SK-N-SH treated with all-trans-retinoic acid at 6 μM for 48 hours (cell line): ENCODE data around the gene DEPDC5.

Experiments
- ARNTL ChIP-seq: fragments of 450-650 bp; formaldehyde crosslinking; IDR thresholded peaks from 2 replicates; pipeline ENCODE4 v1.5.0; 2020; ENCODE audit warnings: low read depth, mild to moderate bottlenecking, moderate library complexity, borderline replicate concordance
- BACH2 ChIP-seq: fragments of 250-450 bp; sonication (Bioruptor Pico); IDR thresholded peaks from 2 replicates; pipeline ENCODE4 v1.9.0; 2021; ENCODE audit warnings: mild to moderate bottlenecking, borderline replicate concordance
- GLIS3 ChIP-seq: fragments of 250-450 bp; sonication (Bioruptor Pico); IDR thresholded peaks from 2 replicates; pipeline ENCODE4 v1.5.0; 2020; ENCODE audit warnings: mild to moderate bottlenecking, moderate library complexity
- ISL1 ChIP-seq: fragments of 250-450 bp; sonication (Bioruptor Pico); IDR thresholded peaks from 2 replicates; pipeline ENCODE4 v2.1.2; 2022; ENCODE audit warnings: mild to moderate bottlenecking, moderate library complexity
- POU6F1 ChIP-seq: fragments of 250-450 bp; sonication (Bioruptor Pico); IDR thresholded peaks from 2 replicates; pipeline ENCODE4 v1.8.0; 2021; ENCODE audit warnings: low read depth, mild to moderate bottlenecking, moderate library complexity, borderline replicate concordance
- RARB ChIP-seq: fragments of 250-450 bp; sonication (Bioruptor Pico); IDR thresholded peaks from 2 replicates; pipeline ENCODE4 v1.8.0; 2021; ENCODE audit warnings: mild to moderate bottlenecking, moderate library complexity
- SNAI2 ChIP-seq: fragments of 250-450 bp; sonication (Bioruptor Pico); IDR thresholded peaks from 2 replicates; pipeline ENCODE4 v1.5.0; 2020; ENCODE audit warnings: mild to moderate bottlenecking, moderate library complexity
- TCF4 ChIP-seq: fragments of 250-450 bp; sonication (Bioruptor Pico); IDR thresholded peaks from 2 replicates; pipeline ENCODE4 v1.8.0; 2021; ENCODE audit warnings: mild to moderate bottlenecking, moderate library complexity, borderline replicate concordance
- TOX ChIP-seq: fragments of 250-450 bp; sonication (Bioruptor Pico); IDR thresholded peaks from 2 replicates; pipeline ENCODE4 v1.8.0; 2021; ENCODE audit warnings: mild to moderate bottlenecking, moderate library complexity, borderline replicate concordance
- ZC3H10 ChIP-seq: fragments of 250-450 bp; sonication (Bioruptor Pico); IDR thresholded peaks from 2 replicates; pipeline ENCODE4 v1.5.1; 2021; ENCODE audit warnings: mild to moderate bottlenecking, moderate library complexity
- ZNF70 ChIP-seq: fragments of 450-650 bp; formaldehyde crosslinking; IDR thresholded peaks from 2 replicates; pipeline ENCODE4 v1.5.0; 2020; ENCODE audit warnings: mild to moderate bottlenecking, moderate library complexity

- TF ChIP-seq ZNF70 (CRISPR knock-in tag) (no peak), TOX (CRISPR knock-in tag) (no peak), RARB (CRISPR knock-in tag) (no peak), ISL1 (no peak), ARNTL (CRISPR knock-in tag) (no peak), ZC3H10 (CRISPR knock-in tag) (no peak), GLIS3 (CRISPR knock-in tag) (no peak), TCF4 (CRISPR knock-in tag) (no peak), POU6F1 (CRISPR knock-in tag) (no peak), SNAI2 (CRISPR knock-in tag) (no peak), BACH2 (CRISPR knock-in tag) (no peak)
Observed at GRCh38 chr22:31754813-31755212, 994 bp downstream of the DEPDC5 start.
